ENCODE data around the gene PRKACG. TPM values are rescaled to one million over a fixed set of nuclear protein-coding genes. Genes with fewer than 3 reads are reported as not detected.

The PRKACG gene
- polyA plus RNA-seq, 1 donor (not counting 4 experiments of a cell fraction or from before 2014, with no cell fraction given), result not detected

DNA sequence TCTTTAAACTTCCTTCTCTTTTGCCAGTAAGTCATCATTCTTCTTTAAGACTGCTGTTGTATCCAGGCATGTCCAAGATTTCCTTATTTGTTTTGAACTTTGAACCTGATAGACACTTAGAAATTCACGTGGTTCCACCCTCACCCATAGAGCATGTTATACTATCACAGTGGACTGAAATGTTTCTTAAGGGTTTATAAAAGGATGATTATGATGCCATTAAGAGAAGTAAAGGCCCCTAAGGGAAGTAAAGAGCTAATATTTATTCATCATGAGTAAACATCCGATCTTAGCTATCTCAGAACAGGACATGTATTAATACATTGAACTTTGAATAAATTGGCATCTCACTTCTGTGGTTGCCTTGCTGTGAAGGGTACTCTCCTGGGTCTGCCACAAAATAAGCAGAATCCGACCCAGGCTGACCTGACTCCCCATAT, 49.8 kb downstream of the PRKACG start:
- no peaks in the 10 kb centered on the region for H3K9me1 ChIP-seq (ENCODE audit: control insufficient read depth, extremely low read depth, insufficient read depth, low read length)
- no peaks in the 10 kb centered on the region for H3K36me3 ChIP-seq (ENCODE audit: control insufficient read depth in 2 of 2, extremely low read depth in 1 of 2, insufficient read depth in 2 of 2, low read length in 2 of 2)
- no peak overlapping the region for H3K4me2 ChIP-seq (ENCODE audit: control insufficient read depth, extremely low read depth, insufficient read depth, low read depth, low read length)
- no peaks in the 10 kb centered on the region for H3K79me2 ChIP-seq (ENCODE audit: control insufficient read depth, insufficient read depth, low read length)
- dilution Hi-C loops (cut with MboI; ENCODE audit: extremely low pct_ligation_motif_present, low sequenced_read_pairs), result no loop called here
- TF ChIP-seq, protein P1, sequence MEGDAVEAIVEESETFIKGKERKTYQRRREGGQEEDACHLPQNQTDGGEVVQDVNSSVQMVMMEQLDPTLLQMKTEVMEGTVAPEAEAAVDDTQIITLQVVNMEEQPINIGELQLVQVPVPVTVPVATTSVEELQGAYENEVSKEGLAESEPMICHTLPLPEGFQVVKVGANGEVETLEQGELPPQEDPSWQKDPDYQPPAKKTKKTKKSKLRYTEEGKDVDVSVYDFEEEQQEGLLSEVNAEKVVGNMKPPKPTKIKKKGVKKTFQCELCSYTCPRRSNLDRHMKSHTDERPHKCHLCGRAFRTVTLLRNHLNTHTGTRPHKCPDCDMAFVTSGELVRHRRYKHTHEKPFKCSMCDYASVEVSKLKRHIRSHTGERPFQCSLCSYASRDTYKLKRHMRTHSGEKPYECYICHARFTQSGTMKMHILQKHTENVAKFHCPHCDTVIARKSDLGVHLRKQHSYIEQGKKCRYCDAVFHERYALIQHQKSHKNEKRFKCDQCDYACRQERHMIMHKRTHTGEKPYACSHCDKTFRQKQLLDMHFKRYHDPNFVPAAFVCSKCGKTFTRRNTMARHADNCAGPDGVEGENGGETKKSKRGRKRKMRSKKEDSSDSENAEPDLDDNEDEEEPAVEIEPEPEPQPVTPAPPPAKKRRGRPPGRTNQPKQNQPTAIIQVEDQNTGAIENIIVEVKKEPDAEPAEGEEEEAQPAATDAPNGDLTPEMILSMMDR (optimal IDR thresholded peaks at IDR 0.05 in 1 of 3, IDR thresholded peaks at IDR 0.05 in 1 of 3, conservative IDR thresholded peaks at IDR 0.05 in 1 of 3; ENCODE audit: extremely low read depth in 1 of 3, insufficient read depth in 2 of 3, low read length in 3 of 3), result no peak
- no peak for TF ChIP-seq EZH2 (IDR thresholded peaks at IDR 0.05; ENCODE audit: low read length)
- no peak overlapping the region for H2AFZ ChIP-seq (ENCODE audit: control insufficient read depth, low read length)
- FAIRE-seq (no peak), DNase-seq (ENCODE audit: low read depth, low spot score) (no peak)
- H3K4me1 ChIP-seq (ENCODE audit: control insufficient read depth, extremely low read depth, insufficient read depth, low read length), result no peaks in the 10 kb centered on the region
- H3K27ac ChIP-seq (ENCODE audit: control insufficient read depth, insufficient read depth, low read length), result no peak overlapping the region
- H3K27me3 ChIP-seq (ENCODE audit: control insufficient read depth, extremely low read depth, insufficient read depth, low read length), result no peaks in the 10 kb centered on the region
- H3K9me3 ChIP-seq (ENCODE audit: control insufficient read depth, low read depth, low read length), result no peaks in the 10 kb centered on the region
- H3K4me3 ChIP-seq (ENCODE audit: control insufficient read depth in 2 of 3, extremely low read depth in 1 of 3, insufficient read depth in 2 of 3, low read depth in 1 of 3, low read length in 3 of 3), result no peak overlapping the region
- H3K9ac ChIP-seq (ENCODE audit: control insufficient read depth, extremely low read depth, insufficient read depth, low read length), result no peak overlapping the region
- no peaks in the 10 kb centered on the region for H4K20me1 ChIP-seq (ENCODE audit: control insufficient read depth, extremely low read depth, insufficient read depth, low read length)

DNA sequence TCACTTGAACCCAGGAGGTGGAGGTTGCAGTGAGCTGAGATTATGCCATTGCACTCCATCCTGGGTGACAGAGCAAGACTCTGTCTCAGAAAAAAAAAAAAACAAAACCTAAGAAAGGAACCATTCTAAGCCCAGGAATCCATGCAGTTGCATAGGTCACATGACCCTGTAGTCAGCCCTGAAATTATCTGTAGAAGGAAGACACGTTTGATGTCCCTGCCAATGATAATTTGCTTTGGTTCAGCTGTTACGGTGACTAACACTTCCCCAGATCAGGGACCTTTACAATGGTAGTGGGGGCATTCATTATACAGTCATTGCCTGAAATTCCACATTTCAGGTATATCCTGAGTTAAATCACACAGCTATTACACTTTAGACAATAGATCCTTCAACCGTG, 50.5 kb downstream of the PRKACG start:
- Histone ChIP-seq H3K9me1 (ENCODE audit: control insufficient read depth, extremely low read depth, insufficient read depth, low read length) (no peaks in the 10 kb centered on the region), H3K9ac (ENCODE audit: control insufficient read depth, extremely low read depth, insufficient read depth, low read length) (no peak overlapping the region), H3K27ac (ENCODE audit: control insufficient read depth, insufficient read depth, low read length) (no peak overlapping the region), H3K4me1 (ENCODE audit: control insufficient read depth, extremely low read depth, insufficient read depth, low read length) (no peaks in the 10 kb centered on the region), H4K20me1 (ENCODE audit: control insufficient read depth, extremely low read depth, insufficient read depth, low read length) (no peaks in the 10 kb centered on the region), H3K4me2 (ENCODE audit: control insufficient read depth, extremely low read depth, insufficient read depth, low read depth, low read length) (no peak overlapping the region), H3K9me3 (ENCODE audit: control insufficient read depth, low read depth, low read length) (no peaks in the 10 kb centered on the region), H2AFZ (ENCODE audit: control insufficient read depth, low read length) (no peak overlapping the region), H3K79me2 (ENCODE audit: control insufficient read depth, insufficient read depth, low read length) (no peaks in the 10 kb centered on the region), H3K4me3 (ENCODE audit: control insufficient read depth in 2 of 3, extremely low read depth in 1 of 3, insufficient read depth in 2 of 3, low read depth in 1 of 3, low read length in 3 of 3) (no peak overlapping the region), H3K36me3 (ENCODE audit: control insufficient read depth in 2 of 2, extremely low read depth in 1 of 2, insufficient read depth in 2 of 2, low read length in 2 of 2) (no peaks in the 10 kb centered on the region), H3K27me3 (ENCODE audit: control insufficient read depth, extremely low read depth, insufficient read depth, low read length) (no peaks in the 10 kb centered on the region)
- DNase-seq (ENCODE audit: low read depth, low spot score) (no peak), FAIRE-seq (no peak)
- dilution Hi-C loops (cut with MboI; ENCODE audit: extremely low pct_ligation_motif_present, low sequenced_read_pairs), result no loop called here
- TF ChIP-seq EZH2 (IDR thresholded peaks at IDR 0.05; ENCODE audit: low read length), result no peak
- TF ChIP-seq, protein P1 (optimal IDR thresholded peaks at IDR 0.05 in 1 of 3, IDR thresholded peaks at IDR 0.05 in 1 of 3, conservative IDR thresholded peaks at IDR 0.05 in 1 of 3; ENCODE audit: extremely low read depth in 1 of 3, insufficient read depth in 2 of 3, low read length in 3 of 3), result no peak

Other genes starting within 250 kb of the PRKACG start
- 14.0 to 39.6 TPM (median 24.3 TPM) in 3 replicates for gene FXN, start 21.6 kb upstream of the PRKACG start, polyA plus RNA-seq
- 34.9 to 74.8 TPM (median 65.5 TPM) in 3 replicates for gene TJP2, start 160.2 kb upstream of the PRKACG start, polyA plus RNA-seq